Testis (tissue), 2 donors: Measurements from ENCODE around the gene WDR37.

Source experiments
- CTCF ChIP-seq, 3 experiments: fragments of 450-650 bp in 2 of 3; fragments of 200-600 bp in 1 of 3; sonication (generic) in 1 of 3; IDR thresholded peaks; one replicate each; pipeline ENCODE4 v1.5.1; 2016 to 2019; ENCODE audit warnings: antibody characterized with exemption in 3 of 3, mild to moderate bottlenecking in 2 of 3, moderate library complexity in 1 of 3
- POLR2A ChIP-seq: fragments of 450-650 bp; IDR thresholded peaks from one replicate; pipeline ENCODE4 v1.6.1; 2017; ENCODE audit warnings: antibody characterized with exemption, mild to moderate bottlenecking, moderate library complexity

GRCh38 chr10:1064964-1065247 is 8.7 kb downstream of the WDR37 start:
- TF ChIP-seq CTCF (IDR thresholded peaks at IDR 0.05): no peak
- TF ChIP-seq POLR2A: no peak
